Measurements from ENCODE around the gene SUMO1. TPM values are rescaled to one million over a fixed set of nuclear protein-coding genes. Genes with fewer than 3 reads are reported as not detected.

Gene SUMO1
- total RNA-seq, 2 donors from 2014 or later, result 92.0 to 94.1 TPM

- Mint-ChIP-seq H3K4me1 (ENCODE audit: low read depth in 2 of 2) (no peaks in the 10 kb centered on the region), H3K27ac (no peak overlapping the region), H3K36me3 (no peaks in the 10 kb centered on the region), H3K9me3 (no peaks in the 10 kb centered on the region), H3K27me3 (peaks cover 3 to 9% of the 10 kb centered on the region in 2 donors), H3K4me3 (no peak overlapping the region)
- no peak for ATAC-seq
- DNase-seq (ENCODE audit: low spot score), result no peak
These were observed 53.2 kb downstream of the SUMO1 start for GRCh38 chr2:202185156-202185555.

- Mint-ChIP-seq H3K4me3 (no peak overlapping the region), H3K9me3 (no peaks in the 10 kb centered on the region), H3K4me1 (ENCODE audit: low read depth in 2 of 2) (no peaks in the 10 kb centered on the region), H3K36me3 (no peaks in the 10 kb centered on the region), H3K27ac (no peak overlapping the region), H3K27me3 (peaks cover 3 to 9% of the 10 kb centered on the region in 2 donors)
- ATAC-seq (no peak), DNase-seq (ENCODE audit: low spot score) (no peak)
These were observed 53.8 kb downstream of the SUMO1 start for GRCh38 chr2:202184557-202184956.

GRCh38 chr2:202178346-202178958, 59.9 kb downstream of the SUMO1 start:
- H3K4me3 Mint-ChIP-seq, result no peak overlapping the region
- ATAC-seq (peak; percentile 69 to 85), DNase-seq (ENCODE audit: low spot score) (peak; percentile 68)
- peaks cover 9 to 10% of the 10 kb centered on the region in 2 donors for H3K27me3 Mint-ChIP-seq
- H3K4me1 Mint-ChIP-seq (ENCODE audit: low read depth in 2 of 2), result peaks cover 0 to 7% of the 10 kb centered on the region in 2 donors
- H3K9me3 Mint-ChIP-seq, result no peaks in the 10 kb centered on the region
- peak overlapping the region in 1 of 2 donors; percentile 2 for H3K27ac Mint-ChIP-seq
- no peaks in the 10 kb centered on the region for H3K36me3 Mint-ChIP-seq

- Mint-ChIP-seq H3K27ac (peak overlapping the region; percentile 72 to 93), H3K36me3 (no peaks in the 10 kb centered on the region), H3K27me3 (peaks cover 14 to 16% of the 10 kb centered on the region in 2 donors), H3K4me1 (ENCODE audit: low read depth in 2 of 2) (peaks cover 12 to 34% of the 10 kb centered on the region in 2 donors), H3K9me3 (no peaks in the 10 kb centered on the region), H3K4me3 (peak overlapping the region; percentile 75)
- ATAC-seq, result peak; percentile 85 to 90
- peak; percentile 79 for DNase-seq (ENCODE audit: low spot score)
These were observed 65.8 kb downstream of the SUMO1 start for GRCh38 chr2:202172439-202173211.

- Mint-ChIP-seq H3K4me1 (ENCODE audit: low read depth in 2 of 2) (peaks cover 12 to 34% of the 10 kb centered on the region in 2 donors), H3K4me3 (peak overlapping the region; percentile 42), H3K27ac (peak overlapping the region; percentile 14 to 93), H3K27me3 (peaks cover 12 to 16% of the 10 kb centered on the region in 2 donors), H3K9me3 (no peaks in the 10 kb centered on the region), H3K36me3 (no peaks in the 10 kb centered on the region)
- DNase-seq (ENCODE audit: low spot score), result peak; percentile 62
- ATAC-seq, result peak; percentile 19 to 26
These were observed 67.1 kb downstream of the SUMO1 start for GRCh38 chr2:202171241-202171825.

GRCh38 chr2:202169832-202170424, 68.5 kb downstream of the SUMO1 start:
- Mint-ChIP-seq H3K9me3 (no peaks in the 10 kb centered on the region), H3K36me3 (no peaks in the 10 kb centered on the region), H3K4me1 (ENCODE audit: low read depth in 2 of 2) (peaks cover 12 to 35% of the 10 kb centered on the region in 2 donors), H3K4me3 (no peak overlapping the region), H3K27me3 (peaks cover 14 to 16% of the 10 kb centered on the region in 2 donors), H3K27ac (peak overlapping the region in 1 of 2 donors; percentile 70)
- DNase-seq (ENCODE audit: low spot score), result no peak
- ATAC-seq, result no peak

- Mint-ChIP-seq H3K4me3 (no peak overlapping the region), H3K27me3 (peaks cover 14 to 16% of the 10 kb centered on the region in 2 donors), H3K9me3 (no peaks in the 10 kb centered on the region), H3K4me1 (ENCODE audit: low read depth in 2 of 2) (peaks cover 12 to 33% of the 10 kb centered on the region in 2 donors), H3K36me3 (no peaks in the 10 kb centered on the region), H3K27ac (no peak overlapping the region)
- DNase-seq (ENCODE audit: low spot score), result no peak
- no peak for ATAC-seq
These were observed 69.3 kb downstream of the SUMO1 start for GRCh38 chr2:202169131-202169530.

- Mint-ChIP-seq H3K9me3 (no peaks in the 10 kb centered on the region), H3K4me3 (no peak overlapping the region), H3K27me3 (peaks cover 15 to 18% of the 10 kb centered on the region in 2 donors), H3K36me3 (no peaks in the 10 kb centered on the region), H3K27ac (peak overlapping the region in 1 of 2 donors; percentile 54), H3K4me1 (ENCODE audit: low read depth in 2 of 2) (peaks cover 10 to 17% of the 10 kb centered on the region in 2 donors)
- no peak for ATAC-seq
- DNase-seq (ENCODE audit: low spot score), result no peak
These were observed 72.5 kb downstream of the SUMO1 start for GRCh38 chr2:202165945-202166344.

- no peak overlapping the region for H3K4me3 Mint-ChIP-seq
- H3K4me1 Mint-ChIP-seq (ENCODE audit: low read depth in 2 of 2), result peaks cover 8 to 10% of the 10 kb centered on the region in 2 donors
- ATAC-seq (no peak), DNase-seq (ENCODE audit: low spot score) (no peak)
- no peak overlapping the region for H3K27ac Mint-ChIP-seq
- H3K9me3 Mint-ChIP-seq, result no peaks in the 10 kb centered on the region
- no peaks in the 10 kb centered on the region for H3K36me3 Mint-ChIP-seq
- H3K27me3 Mint-ChIP-seq, result peaks cover 10 to 11% of the 10 kb centered on the region in 2 donors
These were observed 73.2 kb downstream of the SUMO1 start for GRCh38 chr2:202165208-202165607.

- no peaks in the 10 kb centered on the region for H3K9me3 Mint-ChIP-seq
- no peak overlapping the region for H3K4me3 Mint-ChIP-seq
These were observed 74.0 kb downstream of the SUMO1 start for GRCh38 chr2:202164411-202164810.

GRCh38 chr2:202161151-202161835, 77.1 kb downstream of the SUMO1 start:
- DNase-seq (ENCODE audit: low spot score) (no peak), ATAC-seq (peak in 1 of 2 donors; percentile 36)
- no peak overlapping the region for H3K27ac Mint-ChIP-seq

More at GRCh38 chr2:202164411-202164810, 74.0 kb downstream of the SUMO1 start:
- ATAC-seq (no peak), DNase-seq (ENCODE audit: low spot score) (no peak)
- H3K36me3 Mint-ChIP-seq, result no peaks in the 10 kb centered on the region
- peaks cover 7 to 8% of the 10 kb centered on the region in 2 donors for H3K4me1 Mint-ChIP-seq (ENCODE audit: low read depth in 2 of 2)
- H3K27me3 Mint-ChIP-seq, result peaks cover 6 to 7% of the 10 kb centered on the region in 2 donors
- H3K27ac Mint-ChIP-seq, result no peak overlapping the region

GRCh38 chr2:202158796-202159195, 79.6 kb downstream of the SUMO1 start:
- H3K9me3 Mint-ChIP-seq, result no peaks in the 10 kb centered on the region
- peak overlapping the region in 1 of 2 donors; percentile 9 for H3K27ac Mint-ChIP-seq
- no peak for ATAC-seq
- H3K4me1 Mint-ChIP-seq (ENCODE audit: low read depth in 2 of 2), result peaks cover 4 to 8% of the 10 kb centered on the region in 2 donors
- no peak for DNase-seq (ENCODE audit: low spot score)
- H3K36me3 Mint-ChIP-seq, result no peaks in the 10 kb centered on the region
- H3K27me3 Mint-ChIP-seq, result peaks cover 7 to 14% of the 10 kb centered on the region in 2 donors
- no peak overlapping the region for H3K4me3 Mint-ChIP-seq

More at GRCh38 chr2:202161151-202161835, 77.1 kb downstream of the SUMO1 start:
- H3K27me3 Mint-ChIP-seq, result peaks cover 7 to 12% of the 10 kb centered on the region in 2 donors
- H3K36me3 Mint-ChIP-seq, result no peaks in the 10 kb centered on the region
- H3K4me3 Mint-ChIP-seq, result no peak overlapping the region
- H3K9me3 Mint-ChIP-seq, result no peaks in the 10 kb centered on the region
- peaks cover 7 to 8% of the 10 kb centered on the region in 2 donors for H3K4me1 Mint-ChIP-seq (ENCODE audit: low read depth in 2 of 2)
